Activated T-helper 17 cell treated with anti-CD3 and anti-CD28 coated beads, Interleukin-2, amount 50 U/mL, for 72 hours (primary cell): ENCODE data around the gene PRKCH. TPM values are rescaled to one million over a fixed set of nuclear protein-coding genes. Genes with fewer than 3 reads are reported as not detected.

ENCODE experiments used
- ATAC-seq: fragments of 150-1000 bp; cut with Tn5 transposase; replicated peaks from 2 replicates; pipeline ENCODE4 v1.10.0; 2021; ENCODE audit warnings: mild to moderate bottlenecking, moderate library complexity
- H3K27ac Mint-ChIP-seq: one replicate; pipeline ENCODE4 v1.8.0; 2022; ENCODE audit warnings: mixed read lengths
- H3K27me3 Mint-ChIP-seq: one replicate; pipeline ENCODE4 v1.8.0; 2022; ENCODE audit warnings: mixed read lengths
- H3K36me3 Mint-ChIP-seq: one replicate; pipeline ENCODE4 v1.8.0; 2022; ENCODE audit warnings: low read depth, mild to moderate bottlenecking, mixed read lengths
- H3K4me1 Mint-ChIP-seq: one replicate; pipeline ENCODE4 v1.8.0; 2022; ENCODE audit warnings: mixed read lengths
- H3K4me3 Mint-ChIP-seq: one replicate; pipeline ENCODE4 v1.8.0; 2022; ENCODE audit warnings: mild to moderate bottlenecking, mixed read lengths
- H3K9me3 Mint-ChIP-seq: one replicate; pipeline ENCODE4 v1.8.0; 2022; ENCODE audit warnings: mixed read lengths
- total RNA-seq, 2 donors: library from RNA; stranded (reverse); gene quantifications; one replicate each; pipeline ENCODE4 v1.2.3, GENCODE V29; 2022

The PRKCH gene
- total RNA-seq, 2 donors from 2014 or later = 127 to 148 TPM

DNA sequence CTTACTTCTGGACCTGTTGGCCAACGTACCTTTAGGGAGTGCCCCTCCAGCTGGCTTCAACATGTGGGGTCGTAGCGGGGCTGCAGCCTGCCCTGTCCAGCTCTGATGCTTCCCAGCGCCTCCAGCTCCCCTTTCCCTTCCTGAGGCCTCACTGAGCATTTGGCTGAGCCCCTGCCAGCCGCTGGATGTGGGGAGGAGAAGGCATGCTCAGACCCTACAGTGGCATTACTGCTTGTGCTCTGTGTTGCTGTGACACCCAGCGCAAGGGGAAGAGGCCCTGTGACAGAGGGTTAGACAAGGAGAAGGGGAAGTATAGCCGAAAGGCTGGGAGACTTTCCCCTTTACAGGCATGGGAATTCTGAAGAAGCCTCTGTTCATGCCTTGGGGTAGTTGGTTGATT lies 145.9 kb downstream of the PRKCH start:
- peaks cover 98% of the 10 kb centered on the region for H3K36me3 Mint-ChIP-seq
- no peak for ATAC-seq
- no peaks in the 10 kb centered on the region for H3K9me3 Mint-ChIP-seq
- peaks cover 60% of the 10 kb centered on the region for H3K4me1 Mint-ChIP-seq
- H3K27ac Mint-ChIP-seq = peak overlapping the region; percentile 18
- no peaks in the 10 kb centered on the region for H3K27me3 Mint-ChIP-seq
- H3K4me3 Mint-ChIP-seq = no peak overlapping the region

DNA sequence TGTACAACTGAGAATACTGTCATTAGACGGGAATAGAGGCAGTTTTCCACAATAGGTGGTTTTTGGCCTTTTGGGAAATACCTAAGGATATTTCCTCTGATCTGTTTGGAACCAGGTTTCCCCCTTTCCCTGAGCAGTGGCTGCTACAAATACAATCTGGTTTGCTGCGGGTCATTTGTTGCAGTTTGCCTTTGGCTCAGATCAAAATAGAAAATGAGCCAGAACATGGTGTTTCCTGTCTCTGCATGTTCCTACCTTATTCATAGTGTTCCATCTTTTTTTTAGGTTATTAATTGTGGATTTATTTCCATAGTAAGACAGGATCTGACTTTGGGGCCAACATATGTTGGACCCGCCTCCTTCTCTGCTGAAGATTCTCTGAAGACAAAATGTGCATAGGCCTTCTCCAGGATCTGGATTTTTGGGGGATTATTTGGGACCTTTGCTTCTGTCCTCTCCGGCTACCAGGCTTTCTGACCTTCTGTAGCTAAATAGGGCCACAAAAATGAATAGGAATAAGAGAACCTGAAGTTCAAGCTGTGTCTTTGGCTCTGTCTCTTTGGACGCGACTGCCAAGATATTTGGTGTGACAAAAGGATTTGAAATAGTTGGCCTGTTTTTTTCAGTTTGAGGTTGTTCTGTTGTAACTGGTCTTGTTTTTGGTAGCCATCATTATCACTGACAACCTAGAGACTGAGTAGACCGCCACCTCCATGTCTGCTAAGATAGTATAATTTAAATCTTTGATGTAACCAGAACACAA lies 146.9 kb downstream of the PRKCH start:
- no peak for ATAC-seq
- Mint-ChIP-seq H3K27ac (no peak overlapping the region), H3K9me3 (peaks cover 1% of the 10 kb centered on the region), H3K27me3 (no peaks in the 10 kb centered on the region), H3K4me3 (no peak overlapping the region), H3K36me3 (peaks cover 97% of the 10 kb centered on the region), H3K4me1 (peaks cover 70% of the 10 kb centered on the region)

DNA sequence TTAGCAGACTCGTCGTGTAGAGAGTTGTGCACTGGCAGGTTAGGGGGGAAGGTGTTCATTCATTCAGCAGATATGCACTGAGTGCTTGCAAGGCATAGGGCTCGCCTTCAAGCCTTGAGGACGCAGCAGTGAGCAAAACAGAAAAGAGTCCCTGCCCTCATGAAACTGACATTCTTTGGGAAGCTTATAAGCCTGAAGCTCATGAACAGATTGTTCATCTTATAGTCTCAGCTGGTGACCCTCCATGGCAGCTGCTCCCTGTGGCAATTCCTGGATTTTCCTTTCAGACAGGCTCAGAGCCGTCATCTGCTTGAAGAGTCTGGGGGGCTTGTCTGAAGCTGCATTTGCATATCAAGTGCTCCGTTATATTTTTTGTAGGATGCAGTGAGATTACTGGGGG lies 148.4 kb downstream of the PRKCH start:
- Mint-ChIP-seq H3K9me3 (peaks cover 3% of the 10 kb centered on the region), H3K36me3 (peaks cover 97% of the 10 kb centered on the region), H3K4me3 (peak overlapping the region; percentile 84), H3K27ac (peak overlapping the region; percentile 94), H3K27me3 (no peaks in the 10 kb centered on the region), H3K4me1 (peaks cover 70% of the 10 kb centered on the region)
- ATAC-seq = no peak

DNA sequence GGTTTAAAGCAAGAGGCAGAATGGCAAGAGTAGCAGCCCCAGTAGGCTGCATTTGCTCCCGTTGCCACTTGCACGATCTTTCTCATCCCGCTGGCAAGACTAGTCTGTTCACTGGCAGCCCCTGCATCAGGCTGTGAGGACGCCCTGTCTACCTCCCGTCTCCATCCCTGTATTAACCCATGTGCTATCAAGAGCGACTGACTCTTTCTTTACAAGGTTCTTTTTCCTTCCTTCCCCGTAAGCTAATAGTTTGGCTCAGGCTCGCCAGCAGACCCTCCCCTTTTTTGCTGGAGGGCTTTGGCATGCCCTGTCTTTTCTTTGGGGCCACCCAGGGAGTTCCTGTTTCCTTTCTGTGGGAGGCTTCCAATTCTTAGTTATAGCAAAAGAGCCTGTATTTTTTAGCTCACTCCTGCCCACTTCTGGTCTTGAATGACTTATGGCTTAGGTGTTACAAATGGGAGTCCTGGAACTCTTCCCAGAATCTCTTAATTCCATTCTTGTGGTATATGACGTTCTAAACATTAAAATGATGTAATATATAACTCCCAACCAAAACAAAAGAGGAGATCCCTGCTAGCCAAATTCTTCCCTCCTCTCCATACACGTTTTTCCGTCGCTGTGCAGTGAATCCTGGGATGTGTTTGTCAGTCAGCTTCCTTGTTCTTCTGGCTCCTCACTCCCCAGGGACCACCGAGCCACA lies 149.0 kb downstream of the PRKCH start:
- peak overlapping the region; percentile 84 for H3K4me3 Mint-ChIP-seq

DNA sequence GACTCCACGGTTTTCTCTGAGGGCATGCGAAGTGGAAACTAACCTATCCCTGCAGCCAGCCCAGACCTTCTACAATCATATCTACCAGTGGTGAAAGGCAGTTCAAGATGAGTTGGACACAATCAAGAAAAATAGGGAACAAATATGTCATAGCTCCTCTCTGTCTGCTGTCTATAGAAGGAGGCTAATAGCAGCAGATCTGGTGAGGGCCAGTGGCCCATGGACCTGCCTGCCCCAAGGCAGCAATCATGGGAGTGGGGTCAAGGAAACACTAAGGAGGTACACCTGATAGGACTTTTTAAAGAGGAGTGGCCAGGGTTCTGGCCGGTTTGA lies 149.5 kb downstream of the PRKCH start:
- ATAC-seq = no peak
- no peaks in the 10 kb centered on the region for H3K27me3 Mint-ChIP-seq
- peak overlapping the region; percentile 84 for H3K4me3 Mint-ChIP-seq
- H3K27ac Mint-ChIP-seq = peak overlapping the region; percentile 94
- peaks cover 64% of the 10 kb centered on the region for H3K4me1 Mint-ChIP-seq
- peaks cover 93% of the 10 kb centered on the region for H3K36me3 Mint-ChIP-seq
- H3K9me3 Mint-ChIP-seq = peaks cover 3% of the 10 kb centered on the region

More for the DNA sequence above, 149.0 kb downstream of the PRKCH start:
- peaks cover 3% of the 10 kb centered on the region for H3K9me3 Mint-ChIP-seq
- H3K27me3 Mint-ChIP-seq = no peaks in the 10 kb centered on the region
- peaks cover 65% of the 10 kb centered on the region for H3K4me1 Mint-ChIP-seq
- H3K36me3 Mint-ChIP-seq = peaks cover 97% of the 10 kb centered on the region
- H3K27ac Mint-ChIP-seq = peak overlapping the region; percentile 94
- ATAC-seq = no peak

DNA sequence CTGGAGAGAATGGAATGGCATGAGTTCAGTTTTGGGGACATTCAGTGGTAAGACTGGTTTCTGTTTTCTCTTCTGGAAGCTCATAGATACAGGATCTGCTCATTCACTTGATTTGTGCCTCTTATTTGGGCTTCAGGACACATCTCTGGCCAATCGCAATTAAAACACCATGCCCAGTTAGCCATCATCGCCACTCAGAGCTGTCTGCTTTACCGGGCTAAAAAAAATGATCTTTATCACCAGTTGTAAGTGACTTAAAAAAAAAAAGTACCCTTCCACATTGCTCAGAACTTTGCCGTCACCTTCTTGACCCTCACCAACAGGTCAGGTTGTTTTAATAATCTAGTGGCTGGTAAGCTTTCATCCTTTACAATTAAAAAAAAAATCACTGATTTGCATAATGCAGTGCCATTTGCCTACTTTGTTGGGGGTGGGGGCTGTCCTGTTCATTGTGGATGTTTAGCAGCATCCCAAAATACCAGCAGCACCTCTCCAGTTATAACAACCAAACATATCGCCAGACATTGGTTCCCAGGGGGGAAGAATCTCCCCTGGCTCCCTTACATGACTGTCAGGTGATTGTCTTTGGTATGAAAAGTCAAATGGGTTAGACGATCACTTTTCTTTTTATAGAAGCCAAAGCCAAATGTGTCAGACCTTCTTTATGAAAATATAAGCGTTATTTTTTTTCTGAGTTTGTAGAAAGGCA lies 150.1 kb downstream of the PRKCH start:
- Mint-ChIP-seq H3K27ac (peak overlapping the region; percentile 94), H3K36me3 (peaks cover 92% of the 10 kb centered on the region), H3K4me3 (peak overlapping the region; percentile 84), H3K9me3 (peaks cover 3% of the 10 kb centered on the region), H3K27me3 (no peaks in the 10 kb centered on the region), H3K4me1 (peaks cover 69% of the 10 kb centered on the region)
- no peak for ATAC-seq

DNA sequence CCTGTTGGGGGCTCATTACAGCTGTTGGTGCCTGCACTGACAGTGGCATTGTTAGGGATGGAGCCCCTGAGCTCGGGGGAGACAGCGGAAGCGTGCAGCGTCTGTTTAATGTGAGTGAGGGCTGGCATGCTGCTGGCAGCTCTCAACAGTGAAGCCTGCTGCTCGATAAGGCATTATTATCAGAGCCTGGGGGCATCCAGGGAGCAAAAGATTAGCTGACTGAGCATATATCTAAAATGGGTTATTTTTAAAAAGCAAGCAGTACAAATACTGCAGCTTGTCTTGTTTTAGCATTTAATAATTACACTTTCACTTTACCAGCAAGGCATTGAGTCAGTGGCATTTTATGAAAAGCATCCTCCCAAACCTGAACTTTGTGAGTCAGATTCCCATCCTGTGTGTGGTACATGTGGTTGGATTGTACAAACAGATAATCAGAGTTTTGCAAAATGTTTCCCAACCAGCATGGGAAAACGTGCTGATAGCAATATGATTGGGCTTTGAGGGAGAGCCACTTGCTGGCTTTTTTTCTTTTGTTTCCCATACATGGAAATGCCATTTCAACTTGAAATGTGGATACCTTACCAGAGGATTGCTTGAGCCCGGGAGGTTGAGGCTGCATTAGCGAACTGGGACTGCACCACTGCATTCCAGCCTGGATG lies 150.8 kb downstream of the PRKCH start:
- peak; percentile 46 for ATAC-seq
- Mint-ChIP-seq H3K27ac (peak overlapping the region; percentile 94), H3K9me3 (peaks cover 3% of the 10 kb centered on the region), H3K36me3 (peaks cover 92% of the 10 kb centered on the region), H3K27me3 (no peaks in the 10 kb centered on the region), H3K4me3 (peak overlapping the region; percentile 84), H3K4me1 (peaks cover 75% of the 10 kb centered on the region)

DNA sequence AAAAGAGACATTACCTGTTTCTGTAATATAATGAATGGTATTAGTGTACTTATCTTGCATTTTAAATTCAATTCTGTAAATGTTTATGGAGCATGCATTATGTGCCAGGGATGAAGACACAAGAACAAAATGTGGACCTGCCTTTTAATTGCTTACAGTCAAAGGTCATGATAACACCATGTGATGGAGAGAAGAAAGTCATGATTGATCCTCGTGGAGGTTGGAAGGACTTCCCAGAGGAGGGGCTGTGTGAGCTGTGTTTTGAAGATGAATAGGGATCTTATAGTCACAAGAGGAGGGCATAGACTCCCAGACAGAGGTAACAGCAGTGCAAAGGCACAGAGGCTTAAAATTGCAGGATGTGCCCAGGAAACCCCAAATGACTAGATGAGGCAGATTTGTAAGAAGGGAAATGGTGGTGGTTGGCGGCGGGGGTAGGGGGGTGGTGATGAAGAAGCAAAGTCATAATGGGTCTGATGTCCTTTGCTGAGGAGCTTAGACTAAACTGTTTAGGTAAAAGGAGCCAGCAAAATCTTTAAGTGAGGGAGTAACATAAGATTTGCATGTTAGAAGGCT lies 151.5 kb downstream of the PRKCH start:
- H3K9me3 Mint-ChIP-seq = peaks cover 3% of the 10 kb centered on the region
- peaks cover 92% of the 10 kb centered on the region for H3K36me3 Mint-ChIP-seq
- peak; percentile 66 for ATAC-seq
- peak overlapping the region; percentile 84 for H3K4me3 Mint-ChIP-seq
- peak overlapping the region; percentile 94 for H3K27ac Mint-ChIP-seq
- peaks cover 73% of the 10 kb centered on the region for H3K4me1 Mint-ChIP-seq
- H3K27me3 Mint-ChIP-seq = no peaks in the 10 kb centered on the region

DNA sequence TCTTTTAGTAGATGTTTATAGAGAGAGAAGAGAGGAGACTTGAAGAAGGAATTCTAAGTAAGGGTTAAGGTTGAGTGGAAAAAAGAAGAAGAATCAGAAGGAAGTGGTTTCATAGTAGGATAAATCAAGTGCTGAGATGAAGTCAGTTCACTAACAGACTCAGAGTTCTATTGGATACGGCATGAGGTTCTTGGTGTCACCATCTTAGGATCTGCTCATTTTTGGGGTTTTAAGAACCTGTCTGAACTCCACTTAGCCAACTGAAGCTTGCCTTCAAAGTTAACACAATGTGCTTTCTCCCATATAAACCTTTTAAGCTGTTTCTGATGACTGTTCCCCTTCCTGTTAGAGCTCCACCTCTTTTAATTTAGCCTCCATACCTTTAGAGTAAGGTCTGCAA lies 152.6 kb downstream of the PRKCH start:
- Mint-ChIP-seq H3K36me3 (peaks cover 92% of the 10 kb centered on the region), H3K9me3 (peaks cover 3% of the 10 kb centered on the region)

DNA sequence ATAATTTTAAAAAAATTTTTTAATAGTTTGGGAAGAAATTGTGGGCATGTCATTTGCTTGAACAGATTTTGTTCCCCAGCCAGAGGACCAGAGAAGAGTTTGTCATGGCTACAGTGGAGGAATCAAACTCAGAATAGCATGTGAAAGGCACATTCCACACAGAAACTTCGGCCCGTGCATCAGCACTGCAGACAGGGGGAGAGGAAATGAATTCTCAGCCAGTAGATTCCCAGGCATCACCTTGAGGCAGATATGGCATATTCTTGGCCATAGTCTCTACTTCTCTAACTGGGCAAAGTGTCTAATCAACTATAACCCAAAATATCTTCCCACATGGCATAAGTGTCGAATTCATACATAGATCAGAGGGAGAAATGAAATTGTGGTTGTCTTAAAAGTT lies 153.3 kb downstream of the PRKCH start:
- peak overlapping the region; percentile 95 for H3K4me3 Mint-ChIP-seq
- H3K27ac Mint-ChIP-seq = peak overlapping the region; percentile 96
- peaks cover 92% of the 10 kb centered on the region for H3K36me3 Mint-ChIP-seq
- ATAC-seq = no peak
- no peaks in the 10 kb centered on the region for H3K27me3 Mint-ChIP-seq
- peaks cover 69% of the 10 kb centered on the region for H3K4me1 Mint-ChIP-seq
- H3K9me3 Mint-ChIP-seq = peaks cover 3% of the 10 kb centered on the region

More for the DNA sequence above, 152.6 kb downstream of the PRKCH start:
- H3K4me1 Mint-ChIP-seq = peaks cover 69% of the 10 kb centered on the region
- H3K27me3 Mint-ChIP-seq = no peaks in the 10 kb centered on the region
- H3K4me3 Mint-ChIP-seq = peak overlapping the region; percentile 84
- H3K27ac Mint-ChIP-seq = peak overlapping the region; percentile 94
- ATAC-seq = no peak

DNA sequence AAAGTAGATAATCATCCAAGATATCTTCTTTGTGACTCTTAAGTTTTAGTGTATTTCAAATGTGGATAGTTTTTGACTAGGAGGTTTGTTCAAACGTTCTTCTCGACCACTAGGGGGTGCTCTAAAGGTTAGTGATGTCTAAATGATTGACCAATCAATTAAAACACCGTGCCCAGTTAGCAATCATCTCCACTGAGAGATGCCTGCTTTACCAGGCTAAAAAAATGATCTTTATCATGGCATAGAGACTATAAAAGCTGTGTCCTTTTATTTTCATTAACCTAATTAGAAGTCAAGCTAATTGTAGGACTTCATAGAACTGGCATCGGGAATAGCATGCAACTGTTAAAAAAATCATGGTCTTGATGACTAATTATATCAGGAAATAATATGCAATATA lies 153.9 kb downstream of the PRKCH start:
- H3K36me3 Mint-ChIP-seq = peaks cover 87% of the 10 kb centered on the region
- no peaks in the 10 kb centered on the region for H3K27me3 Mint-ChIP-seq
- peak overlapping the region; percentile 96 for H3K27ac Mint-ChIP-seq
- H3K4me3 Mint-ChIP-seq = peak overlapping the region; percentile 95
- H3K4me1 Mint-ChIP-seq = peaks cover 70% of the 10 kb centered on the region
- no peak for ATAC-seq
- H3K9me3 Mint-ChIP-seq = peaks cover 3% of the 10 kb centered on the region

DNA sequence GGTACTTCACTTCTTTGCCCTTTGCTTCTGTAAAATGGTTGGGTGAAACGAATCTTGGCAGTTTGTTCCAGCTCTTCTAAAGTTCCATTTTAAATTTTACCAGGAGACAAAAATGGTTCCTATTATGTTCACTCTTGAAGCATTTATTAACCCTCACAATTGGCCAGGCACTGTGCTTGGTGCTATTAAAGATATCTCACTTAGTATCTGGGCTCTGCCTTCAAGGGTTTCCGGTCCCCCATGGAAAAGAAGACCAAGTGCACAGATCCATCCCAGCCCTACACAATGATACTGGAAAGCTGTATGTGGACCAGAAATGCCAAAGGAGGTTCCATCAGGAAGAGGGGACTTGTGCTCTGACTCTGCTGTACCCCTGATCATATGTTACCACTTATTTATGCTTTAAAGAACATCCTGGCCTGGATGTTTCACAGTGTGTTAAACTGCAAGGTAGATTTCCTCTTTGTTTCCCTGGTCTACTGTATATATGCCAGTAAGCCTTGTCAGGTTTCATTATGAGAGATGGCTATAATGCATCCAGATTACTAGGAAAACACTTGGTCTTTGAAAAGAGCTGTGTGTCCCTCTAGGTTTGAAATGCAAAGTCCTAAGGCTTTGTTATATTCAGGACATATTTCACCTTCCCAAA lies 154.8 kb downstream of the PRKCH start:
- ATAC-seq = peak; percentile 15
- H3K27ac Mint-ChIP-seq = peak overlapping the region; percentile 96
- H3K9me3 Mint-ChIP-seq = peaks cover 3% of the 10 kb centered on the region
- H3K27me3 Mint-ChIP-seq = no peaks in the 10 kb centered on the region
- peaks cover 69% of the 10 kb centered on the region for H3K4me1 Mint-ChIP-seq
- H3K36me3 Mint-ChIP-seq = peaks cover 77% of the 10 kb centered on the region
- peak overlapping the region; percentile 95 for H3K4me3 Mint-ChIP-seq

DNA sequence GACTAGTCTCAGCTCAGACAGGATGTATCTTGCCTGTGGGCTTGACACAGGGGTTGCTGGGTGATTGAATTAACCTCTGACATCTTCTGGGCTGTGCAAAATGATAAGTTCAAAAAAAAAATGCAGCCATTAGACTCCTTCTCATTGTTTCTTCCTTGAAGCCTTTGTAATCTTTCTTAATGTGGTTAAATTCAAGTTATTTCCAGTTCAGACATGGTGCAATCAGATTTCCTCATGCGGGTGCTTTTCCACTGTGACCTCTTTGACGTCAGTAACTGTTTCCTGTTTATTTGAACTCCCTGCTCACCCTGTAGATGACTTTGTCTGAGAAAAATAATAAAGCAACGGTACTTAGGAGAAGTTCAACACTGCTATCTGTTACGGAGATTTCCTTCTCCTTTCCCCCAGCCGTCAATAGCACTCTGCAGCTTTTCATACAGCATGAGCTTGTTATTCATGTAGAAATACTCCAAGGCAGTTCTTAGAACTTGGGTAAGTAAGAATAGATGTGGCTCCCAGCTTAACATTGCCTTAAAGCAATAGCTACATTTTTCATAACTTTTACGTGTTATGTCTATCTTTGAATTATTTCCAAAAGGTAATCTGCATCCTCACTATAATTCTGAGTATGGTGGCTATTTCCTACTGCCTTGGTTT lies 155.5 kb downstream of the PRKCH start:
- ATAC-seq = peak; percentile 55
- H3K27ac Mint-ChIP-seq = peak overlapping the region; percentile 96
- H3K27me3 Mint-ChIP-seq = no peaks in the 10 kb centered on the region
- peak overlapping the region; percentile 95 for H3K4me3 Mint-ChIP-seq
- peaks cover 62% of the 10 kb centered on the region for H3K4me1 Mint-ChIP-seq
- peaks cover 71% of the 10 kb centered on the region for H3K36me3 Mint-ChIP-seq
- peaks cover 3% of the 10 kb centered on the region for H3K9me3 Mint-ChIP-seq
